ENCODE data around the gene MYO7B.

MYO7B gene

DNA sequence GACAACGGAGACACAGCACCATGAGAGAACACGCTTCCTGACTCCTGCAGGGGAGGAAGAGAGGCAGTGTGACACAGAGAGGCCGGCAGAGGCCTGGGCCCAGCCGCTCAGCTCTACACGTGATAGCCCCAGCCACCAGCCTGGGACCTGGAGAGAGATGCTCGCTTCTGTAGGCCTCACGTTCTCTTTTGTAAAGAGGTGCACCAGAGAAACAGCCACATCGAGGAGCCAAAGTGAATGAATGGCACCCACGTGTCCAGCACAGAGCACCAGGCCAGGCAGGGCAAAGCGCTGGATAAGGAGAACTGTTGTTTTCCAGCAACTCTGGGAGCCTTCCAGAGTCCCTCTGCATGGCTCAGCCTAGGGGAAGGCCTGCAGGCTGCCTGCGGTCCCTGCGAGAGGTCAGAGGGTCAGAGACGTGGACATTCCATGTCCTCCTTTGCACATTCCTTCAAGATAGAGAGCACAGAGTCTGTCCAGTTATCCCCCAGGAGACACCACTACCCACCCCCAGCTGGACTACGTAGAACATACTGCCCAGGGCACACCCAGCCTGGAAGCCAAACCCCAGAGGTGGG, 125.7 kb downstream of the MYO7B start:
- TF ChIP-seq CSDC2 (CRISPR knock-in tag; IDR thresholded peaks at IDR 0.05): no peak
- no peak for TF ChIP-seq ISL1 (CRISPR knock-in tag; IDR thresholded peaks at IDR 0.05)
- no peak for TF ChIP-seq ZNF565 (CRISPR knock-in tag; conservative IDR thresholded peaks at IDR 0.05; ENCODE audit: low read depth)
- TF ChIP-seq ZFP3 (CRISPR knock-in tag; IDR thresholded peaks at IDR 0.05): no peak
- TF ChIP-seq TOX (CRISPR knock-in tag; IDR thresholded peaks at IDR 0.05; ENCODE audit: borderline replicate concordance): no peak
- TF ChIP-seq BACH2 (CRISPR knock-in tag; IDR thresholded peaks at IDR 0.05; ENCODE audit: borderline replicate concordance): no peak
- TF ChIP-seq ARNTL (CRISPR knock-in tag; IDR thresholded peaks at IDR 0.05; ENCODE audit: borderline replicate concordance, low read depth): no peak
- no peak for TF ChIP-seq TCF4 (CRISPR knock-in tag; IDR thresholded peaks at IDR 0.05; ENCODE audit: borderline replicate concordance)
- TF ChIP-seq RARB (CRISPR knock-in tag; IDR thresholded peaks at IDR 0.05): no peak
- no peak for TF ChIP-seq ZC3H10 (CRISPR knock-in tag; IDR thresholded peaks at IDR 0.05)
- no peak for TF ChIP-seq ZFP30 (CRISPR knock-in tag; IDR thresholded peaks at IDR 0.05)
- TF ChIP-seq OSR1 (CRISPR knock-in tag; IDR thresholded peaks at IDR 0.05): no peak
- TF ChIP-seq, protein P1, sequence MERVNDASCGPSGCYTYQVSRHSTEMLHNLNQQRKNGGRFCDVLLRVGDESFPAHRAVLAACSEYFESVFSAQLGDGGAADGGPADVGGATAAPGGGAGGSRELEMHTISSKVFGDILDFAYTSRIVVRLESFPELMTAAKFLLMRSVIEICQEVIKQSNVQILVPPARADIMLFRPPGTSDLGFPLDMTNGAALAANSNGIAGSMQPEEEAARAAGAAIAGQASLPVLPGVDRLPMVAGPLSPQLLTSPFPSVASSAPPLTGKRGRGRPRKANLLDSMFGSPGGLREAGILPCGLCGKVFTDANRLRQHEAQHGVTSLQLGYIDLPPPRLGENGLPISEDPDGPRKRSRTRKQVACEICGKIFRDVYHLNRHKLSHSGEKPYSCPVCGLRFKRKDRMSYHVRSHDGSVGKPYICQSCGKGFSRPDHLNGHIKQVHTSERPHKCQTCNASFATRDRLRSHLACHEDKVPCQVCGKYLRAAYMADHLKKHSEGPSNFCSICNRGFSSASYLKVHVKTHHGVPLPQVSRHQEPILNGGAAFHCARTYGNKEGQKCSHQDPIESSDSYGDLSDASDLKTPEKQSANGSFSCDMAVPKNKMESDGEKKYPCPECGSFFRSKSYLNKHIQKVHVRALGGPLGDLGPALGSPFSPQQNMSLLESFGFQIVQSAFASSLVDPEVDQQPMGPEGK (CRISPR knock-in tag; IDR thresholded peaks at IDR 0.05; ENCODE audit: borderline replicate concordance): no peak
- TF ChIP-seq ZNF8 (CRISPR knock-in tag; IDR thresholded peaks at IDR 0.05): no peak
- TF ChIP-seq, protein P2, sequence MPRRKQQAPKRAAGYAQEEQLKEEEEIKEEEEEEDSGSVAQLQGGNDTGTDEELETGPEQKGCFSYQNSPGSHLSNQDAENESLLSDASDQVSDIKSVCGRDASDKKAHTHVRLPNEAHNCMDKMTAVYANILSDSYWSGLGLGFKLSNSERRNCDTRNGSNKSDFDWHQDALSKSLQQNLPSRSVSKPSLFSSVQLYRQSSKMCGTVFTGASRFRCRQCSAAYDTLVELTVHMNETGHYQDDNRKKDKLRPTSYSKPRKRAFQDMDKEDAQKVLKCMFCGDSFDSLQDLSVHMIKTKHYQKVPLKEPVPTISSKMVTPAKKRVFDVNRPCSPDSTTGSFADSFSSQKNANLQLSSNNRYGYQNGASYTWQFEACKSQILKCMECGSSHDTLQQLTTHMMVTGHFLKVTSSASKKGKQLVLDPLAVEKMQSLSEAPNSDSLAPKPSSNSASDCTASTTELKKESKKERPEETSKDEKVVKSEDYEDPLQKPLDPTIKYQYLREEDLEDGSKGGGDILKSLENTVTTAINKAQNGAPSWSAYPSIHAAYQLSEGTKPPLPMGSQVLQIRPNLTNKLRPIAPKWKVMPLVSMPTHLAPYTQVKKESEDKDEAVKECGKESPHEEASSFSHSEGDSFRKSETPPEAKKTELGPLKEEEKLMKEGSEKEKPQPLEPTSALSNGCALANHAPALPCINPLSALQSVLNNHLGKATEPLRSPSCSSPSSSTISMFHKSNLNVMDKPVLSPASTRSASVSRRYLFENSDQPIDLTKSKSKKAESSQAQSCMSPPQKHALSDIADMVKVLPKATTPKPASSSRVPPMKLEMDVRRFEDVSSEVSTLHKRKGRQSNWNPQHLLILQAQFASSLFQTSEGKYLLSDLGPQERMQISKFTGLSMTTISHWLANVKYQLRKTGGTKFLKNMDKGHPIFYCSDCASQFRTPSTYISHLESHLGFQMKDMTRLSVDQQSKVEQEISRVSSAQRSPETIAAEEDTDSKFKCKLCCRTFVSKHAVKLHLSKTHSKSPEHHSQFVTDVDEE (CRISPR knock-in tag; IDR thresholded peaks at IDR 0.05): no peak
- TF ChIP-seq ESRRG (CRISPR knock-in tag; IDR thresholded peaks at IDR 0.05): no peak
- TF ChIP-seq PPARA (CRISPR knock-in tag; IDR thresholded peaks at IDR 0.05; ENCODE audit: borderline replicate concordance): no peak
- TF ChIP-seq, protein P3, sequence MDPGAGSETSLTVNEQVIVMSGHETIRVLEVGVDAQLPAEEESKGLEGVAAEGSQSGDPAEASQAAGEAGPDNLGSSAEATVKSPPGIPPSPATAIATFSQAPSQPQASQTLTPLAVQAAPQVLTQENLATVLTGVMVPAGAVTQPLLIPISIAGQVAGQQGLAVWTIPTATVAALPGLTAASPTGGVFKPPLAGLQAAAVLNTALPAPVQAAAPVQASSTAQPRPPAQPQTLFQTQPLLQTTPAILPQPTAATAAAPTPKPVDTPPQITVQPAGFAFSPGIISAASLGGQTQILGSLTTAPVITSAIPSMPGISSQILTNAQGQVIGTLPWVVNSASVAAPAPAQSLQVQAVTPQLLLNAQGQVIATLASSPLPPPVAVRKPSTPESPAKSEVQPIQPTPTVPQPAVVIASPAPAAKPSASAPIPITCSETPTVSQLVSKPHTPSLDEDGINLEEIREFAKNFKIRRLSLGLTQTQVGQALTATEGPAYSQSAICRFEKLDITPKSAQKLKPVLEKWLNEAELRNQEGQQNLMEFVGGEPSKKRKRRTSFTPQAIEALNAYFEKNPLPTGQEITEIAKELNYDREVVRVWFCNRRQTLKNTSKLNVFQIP (CRISPR knock-in tag; IDR thresholded peaks at IDR 0.05; ENCODE audit: borderline replicate concordance, low read depth): no peak
- TF ChIP-seq SNAI2 (CRISPR knock-in tag; IDR thresholded peaks at IDR 0.05): no peak
- no peak for ATAC-seq

DNA sequence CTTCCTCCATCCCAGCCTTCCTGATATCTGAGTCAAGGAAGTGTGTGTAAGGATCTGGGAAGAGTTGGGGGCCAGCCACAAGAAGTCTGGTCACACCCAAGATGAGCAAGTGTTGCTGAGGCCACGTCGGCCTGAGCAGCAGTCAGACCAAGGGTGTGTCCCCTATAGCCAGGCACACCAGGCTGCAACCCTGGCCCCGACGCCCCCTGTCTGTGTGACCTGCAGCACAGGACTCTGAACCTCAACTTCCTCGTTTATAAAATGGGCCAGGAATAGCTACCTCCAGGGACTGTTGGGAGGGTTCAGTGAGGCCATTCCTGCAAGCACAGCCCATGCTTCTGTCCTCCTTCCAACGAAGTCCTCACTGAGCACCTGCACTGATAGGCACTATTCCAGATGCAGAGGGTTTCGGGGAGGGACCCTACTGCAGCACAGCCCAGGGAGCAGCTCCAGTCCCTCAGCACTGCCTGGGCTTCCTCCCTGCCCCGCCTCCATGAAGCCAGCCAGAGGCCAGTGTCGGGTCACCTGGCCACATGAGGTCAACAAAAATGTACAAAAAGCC, 126.5 kb downstream of the MYO7B start:
- TF ChIP-seq GLIS3 (CRISPR knock-in tag; IDR thresholded peaks at IDR 0.05): no peak
- no peak for TF ChIP-seq ZFP30 (CRISPR knock-in tag; IDR thresholded peaks at IDR 0.05)
- TF ChIP-seq, protein P4, sequence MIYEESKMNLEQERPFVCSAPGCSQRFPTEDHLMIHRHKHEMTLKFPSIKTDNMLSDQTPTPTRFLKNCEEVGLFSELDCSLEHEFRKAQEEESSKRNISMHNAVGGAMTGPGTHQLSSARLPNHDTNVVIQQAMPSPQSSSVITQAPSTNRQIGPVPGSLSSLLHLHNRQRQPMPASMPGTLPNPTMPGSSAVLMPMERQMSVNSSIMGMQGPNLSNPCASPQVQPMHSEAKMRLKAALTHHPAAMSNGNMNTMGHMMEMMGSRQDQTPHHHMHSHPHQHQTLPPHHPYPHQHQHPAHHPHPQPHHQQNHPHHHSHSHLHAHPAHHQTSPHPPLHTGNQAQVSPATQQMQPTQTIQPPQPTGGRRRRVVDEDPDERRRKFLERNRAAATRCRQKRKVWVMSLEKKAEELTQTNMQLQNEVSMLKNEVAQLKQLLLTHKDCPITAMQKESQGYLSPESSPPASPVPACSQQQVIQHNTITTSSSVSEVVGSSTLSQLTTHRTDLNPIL (CRISPR knock-in tag; IDR thresholded peaks at IDR 0.05; ENCODE audit: low read depth): no peak
- TF ChIP-seq RARB (CRISPR knock-in tag; IDR thresholded peaks at IDR 0.05): no peak
- TF ChIP-seq, protein P2 (CRISPR knock-in tag; IDR thresholded peaks at IDR 0.05): no peak
- TF ChIP-seq BACH2 (CRISPR knock-in tag; IDR thresholded peaks at IDR 0.05; ENCODE audit: borderline replicate concordance): no peak
- no peak for TF ChIP-seq ZFP3 (CRISPR knock-in tag; IDR thresholded peaks at IDR 0.05)
- TF ChIP-seq, protein P5, sequence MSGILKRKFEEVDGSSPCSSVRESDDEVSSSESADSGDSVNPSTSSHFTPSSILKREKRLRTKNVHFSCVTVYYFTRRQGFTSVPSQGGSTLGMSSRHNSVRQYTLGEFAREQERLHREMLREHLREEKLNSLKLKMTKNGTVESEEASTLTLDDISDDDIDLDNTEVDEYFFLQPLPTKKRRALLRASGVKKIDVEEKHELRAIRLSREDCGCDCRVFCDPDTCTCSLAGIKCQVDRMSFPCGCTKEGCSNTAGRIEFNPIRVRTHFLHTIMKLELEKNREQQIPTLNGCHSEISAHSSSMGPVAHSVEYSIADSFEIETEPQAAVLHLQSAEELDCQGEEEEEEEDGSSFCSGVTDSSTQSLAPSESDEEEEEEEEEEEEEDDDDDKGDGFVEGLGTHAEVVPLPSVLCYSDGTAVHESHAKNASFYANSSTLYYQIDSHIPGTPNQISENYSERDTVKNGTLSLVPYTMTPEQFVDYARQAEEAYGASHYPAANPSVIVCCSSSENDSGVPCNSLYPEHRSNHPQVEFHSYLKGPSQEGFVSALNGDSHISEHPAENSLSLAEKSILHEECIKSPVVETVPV (CRISPR knock-in tag; IDR thresholded peaks at IDR 0.05): no peak
- TF ChIP-seq ZC3H10 (CRISPR knock-in tag; IDR thresholded peaks at IDR 0.05): no peak
- no peak for TF ChIP-seq ZNF8 (CRISPR knock-in tag; IDR thresholded peaks at IDR 0.05)
- no peak for TF ChIP-seq ESRRG (CRISPR knock-in tag; IDR thresholded peaks at IDR 0.05)
- no peak for TF ChIP-seq ZNF565 (CRISPR knock-in tag; conservative IDR thresholded peaks at IDR 0.05; ENCODE audit: low read depth)
- no peak for TF ChIP-seq TOX (CRISPR knock-in tag; IDR thresholded peaks at IDR 0.05; ENCODE audit: borderline replicate concordance)
- no peak for TF ChIP-seq ISL1 (CRISPR knock-in tag; IDR thresholded peaks at IDR 0.05)
- TF ChIP-seq CSDC2 (CRISPR knock-in tag; IDR thresholded peaks at IDR 0.05): no peak
- no peak for TF ChIP-seq ZNF70 (CRISPR knock-in tag; IDR thresholded peaks at IDR 0.05)
- TF ChIP-seq, protein P3 (CRISPR knock-in tag; IDR thresholded peaks at IDR 0.05; ENCODE audit: borderline replicate concordance, low read depth): no peak
- TF ChIP-seq PPARA (CRISPR knock-in tag; IDR thresholded peaks at IDR 0.05; ENCODE audit: borderline replicate concordance): no peak
- no peak for TF ChIP-seq OSR1 (CRISPR knock-in tag; IDR thresholded peaks at IDR 0.05)
- no peak for TF ChIP-seq SNAI2 (CRISPR knock-in tag; IDR thresholded peaks at IDR 0.05)
- ATAC-seq: no peak

Data from SK-N-SH treated with all-trans-retinoic acid at 6 μM for 48 hours (cell line).